ENCODE measurements around the gene RASD1. TPM values are rescaled to one million over a fixed set of nuclear protein-coding genes. Genes with fewer than 3 reads are reported as not detected.

Gene RASD1
- total RNA-seq, 1 experiment from 2014 or later = 0.30 TPM

DNA sequence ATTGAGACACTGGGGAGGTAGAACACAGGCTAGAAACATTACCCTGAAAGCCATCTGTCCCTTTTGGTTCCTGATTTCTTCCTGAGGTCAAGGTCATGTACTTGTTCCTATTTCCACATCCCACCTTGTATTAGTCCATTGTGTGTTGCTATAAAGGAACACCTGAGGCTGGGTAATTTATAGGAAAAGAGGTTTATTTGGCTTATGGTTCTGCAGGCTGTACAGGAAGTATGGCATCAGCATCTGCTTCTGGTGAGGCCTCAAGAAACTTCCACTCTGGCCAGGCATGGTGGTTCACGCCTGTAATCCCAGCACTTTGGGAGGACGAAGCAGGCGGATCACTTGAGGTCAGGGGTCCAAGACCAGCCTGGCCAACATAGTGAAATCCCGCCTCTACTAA, 26.8 kb downstream of the RASD1 start:
- Histone ChIP-seq H3K36me3 (ENCODE audit: control insufficient read depth in 1 of 2, insufficient read depth in 2 of 2, low read length in 2 of 2) (no peaks in the 10 kb centered on the region), H3K9ac (ENCODE audit: low read length) (no peak overlapping the region), H3K4me1 (ENCODE audit: control insufficient read depth in 1 of 2, insufficient read depth in 2 of 2, low read length in 2 of 2) (peaks cover 3 to 6% of the 10 kb centered on the region in 2 experiments; a peak in 3 of 4 replicates), H3K79me2 (ENCODE audit: insufficient read depth, low read length) (no peaks in the 10 kb centered on the region), H3K4me3 (replicated peaks in 1 of 2; ENCODE audit: low read depth in 1 of 2, low read length in 2 of 2) (no peak overlapping the region), H3K9me3 (ENCODE audit: control insufficient read depth in 1 of 2, insufficient read depth in 1 of 2, low read depth in 1 of 2, low read length in 2 of 2) (no peaks in the 10 kb centered on the region), H4K20me1 (ENCODE audit: insufficient read depth) (no peaks in the 10 kb centered on the region), H3K27ac (ENCODE audit: low read depth, low read length) (no peak overlapping the region), H3K4me2 (ENCODE audit: low read length) (no peak overlapping the region), H3K9me2 (ENCODE audit: insufficient read depth) (no peaks in the 10 kb centered on the region), H3K27me3 (ENCODE audit: insufficient read depth, low read length) (peaks cover 35% of the 10 kb centered on the region), H2AFZ (ENCODE audit: low read depth, low read length, poor library complexity, severe bottlenecking) (no peak overlapping the region)
- POLR2A ChIA-PET = no interaction called here
- RAD21 ChIA-PET (ENCODE audit: low non-redundant PET in 1 of 2, low total read pairs in 2 of 2, uncharacterized antibody in 2 of 2, unreplicated experiment in 2 of 2) = no interaction called here
- ATAC-seq (no peak), DNase-seq (ENCODE audit: low read depth, low spot score) (no peak)
- intact Hi-C loops (cut with micrococcal nuclease) = no loop called here
- no TSS peak for BruUV-seq (replicated peaks)
- TF ChIP-seq EGR1 (IDR thresholded peaks at IDR 0.05; ENCODE audit: low read depth) = no peak
- TF ChIP-seq JUND (IDR thresholded peaks at IDR 0.05) = no peak
- TF ChIP-seq SIN3A (IDR thresholded peaks at IDR 0.05; ENCODE audit: low read depth) = no peak
- TF ChIP-seq ZNF274 (IDR thresholded peaks at IDR 0.05; ENCODE audit: low read depth, low read length) = no peak
- TF ChIP-seq POLR2A (IDR thresholded peaks at IDR 0.05; ENCODE audit: borderline replicate concordance, extremely low read depth, insufficient read depth, insufficient read length) = no peak
- TF ChIP-seq CBX3 (IDR thresholded peaks at IDR 0.05; ENCODE audit: low read depth) = no peak
- TF ChIP-seq FOSL1 (IDR thresholded peaks at IDR 0.05; ENCODE audit: low read depth) = no peak
- TF ChIP-seq, protein P1, sequence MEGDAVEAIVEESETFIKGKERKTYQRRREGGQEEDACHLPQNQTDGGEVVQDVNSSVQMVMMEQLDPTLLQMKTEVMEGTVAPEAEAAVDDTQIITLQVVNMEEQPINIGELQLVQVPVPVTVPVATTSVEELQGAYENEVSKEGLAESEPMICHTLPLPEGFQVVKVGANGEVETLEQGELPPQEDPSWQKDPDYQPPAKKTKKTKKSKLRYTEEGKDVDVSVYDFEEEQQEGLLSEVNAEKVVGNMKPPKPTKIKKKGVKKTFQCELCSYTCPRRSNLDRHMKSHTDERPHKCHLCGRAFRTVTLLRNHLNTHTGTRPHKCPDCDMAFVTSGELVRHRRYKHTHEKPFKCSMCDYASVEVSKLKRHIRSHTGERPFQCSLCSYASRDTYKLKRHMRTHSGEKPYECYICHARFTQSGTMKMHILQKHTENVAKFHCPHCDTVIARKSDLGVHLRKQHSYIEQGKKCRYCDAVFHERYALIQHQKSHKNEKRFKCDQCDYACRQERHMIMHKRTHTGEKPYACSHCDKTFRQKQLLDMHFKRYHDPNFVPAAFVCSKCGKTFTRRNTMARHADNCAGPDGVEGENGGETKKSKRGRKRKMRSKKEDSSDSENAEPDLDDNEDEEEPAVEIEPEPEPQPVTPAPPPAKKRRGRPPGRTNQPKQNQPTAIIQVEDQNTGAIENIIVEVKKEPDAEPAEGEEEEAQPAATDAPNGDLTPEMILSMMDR (IDR thresholded peaks at IDR 0.05 in 2 of 3, conservative IDR thresholded peaks at IDR 0.05 in 1 of 3; ENCODE audit: borderline replicate concordance in 1 of 3, insufficient read depth in 1 of 3, low read depth in 2 of 3, low read length in 2 of 3) = no peak
- TF ChIP-seq, protein P2, sequence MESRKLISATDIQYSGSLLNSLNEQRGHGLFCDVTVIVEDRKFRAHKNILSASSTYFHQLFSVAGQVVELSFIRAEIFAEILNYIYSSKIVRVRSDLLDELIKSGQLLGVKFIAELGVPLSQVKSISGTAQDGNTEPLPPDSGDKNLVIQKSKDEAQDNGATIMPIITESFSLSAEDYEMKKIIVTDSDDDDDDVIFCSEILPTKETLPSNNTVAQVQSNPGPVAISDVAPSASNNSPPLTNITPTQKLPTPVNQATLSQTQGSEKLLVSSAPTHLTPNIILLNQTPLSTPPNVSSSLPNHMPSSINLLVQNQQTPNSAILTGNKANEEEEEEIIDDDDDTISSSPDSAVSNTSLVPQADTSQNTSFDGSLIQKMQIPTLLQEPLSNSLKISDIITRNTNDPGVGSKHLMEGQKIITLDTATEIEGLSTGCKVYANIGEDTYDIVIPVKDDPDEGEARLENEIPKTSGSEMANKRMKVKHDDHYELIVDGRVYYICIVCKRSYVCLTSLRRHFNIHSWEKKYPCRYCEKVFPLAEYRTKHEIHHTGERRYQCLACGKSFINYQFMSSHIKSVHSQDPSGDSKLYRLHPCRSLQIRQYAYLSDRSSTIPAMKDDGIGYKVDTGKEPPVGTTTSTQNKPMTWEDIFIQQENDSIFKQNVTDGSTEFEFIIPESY (IDR thresholded peaks at IDR 0.05; ENCODE audit: extremely low read depth, insufficient replicate concordance, low read length) = no peak
- no peak for TF ChIP-seq POLR2AphosphoS5 (IDR thresholded peaks at IDR 0.05; ENCODE audit: low read depth, low read length)
- no peak for TF ChIP-seq SRF (IDR thresholded peaks at IDR 0.05; ENCODE audit: low read depth)
- TF ChIP-seq ELF1 (IDR thresholded peaks at IDR 0.05; ENCODE audit: borderline replicate concordance, low read depth) = no peak
- TF ChIP-seq EZH2 (IDR thresholded peaks at IDR 0.05) = no peak
- TF ChIP-seq, protein P3, sequence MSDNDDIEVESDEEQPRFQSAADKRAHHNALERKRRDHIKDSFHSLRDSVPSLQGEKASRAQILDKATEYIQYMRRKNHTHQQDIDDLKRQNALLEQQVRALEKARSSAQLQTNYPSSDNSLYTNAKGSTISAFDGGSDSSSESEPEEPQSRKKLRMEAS (IDR thresholded peaks at IDR 0.05) = no peak
- TF ChIP-seq, protein P4, sequence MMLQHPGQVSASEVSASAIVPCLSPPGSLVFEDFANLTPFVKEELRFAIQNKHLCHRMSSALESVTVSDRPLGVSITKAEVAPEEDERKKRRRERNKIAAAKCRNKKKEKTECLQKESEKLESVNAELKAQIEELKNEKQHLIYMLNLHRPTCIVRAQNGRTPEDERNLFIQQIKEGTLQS (IDR thresholded peaks at IDR 0.05) = no peak
- no peak for TF ChIP-seq EZH2phosphoT487 (IDR thresholded peaks at IDR 0.05; ENCODE audit: borderline replicate concordance)
- TF ChIP-seq YY1 (IDR thresholded peaks at IDR 0.05; ENCODE audit: extremely low read depth, insufficient replicate concordance, low read depth, low read length) = no peak
- no peak for TF ChIP-seq RAD21 (IDR thresholded peaks at IDR 0.05; ENCODE audit: low read depth)
- TF ChIP-seq CEBPB (IDR thresholded peaks at IDR 0.05; ENCODE audit: low read depth) = no peak
- CTCF ChIA-PET = no interaction called here

Data from HCT116 (cell line).